ENCODE results near the gene CWH43. TPM values are rescaled to one million over a fixed set of nuclear protein-coding genes. Genes with fewer than 3 reads are reported as not detected.

CWH43 gene
- total and polyA plus RNA-seq, 11 donors: not detected

DNA sequence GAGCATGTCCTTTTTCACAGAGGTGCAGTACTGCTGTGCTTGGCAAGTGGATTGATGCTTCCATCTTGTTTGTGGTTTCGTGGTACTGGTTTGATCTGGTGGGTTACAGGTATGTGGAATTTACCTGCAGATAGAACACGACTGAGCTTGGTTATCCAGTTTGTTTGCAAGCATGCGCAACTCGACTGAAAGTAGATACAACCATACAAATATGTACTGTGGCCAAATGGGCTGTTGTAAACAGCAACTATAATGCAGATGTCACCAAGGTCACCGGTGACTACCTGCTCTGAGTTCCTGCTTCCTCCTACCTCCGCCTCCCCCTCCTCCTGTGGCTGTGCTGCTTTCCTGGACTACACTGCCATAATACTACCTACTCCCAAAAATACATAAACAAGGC, 12.4 kb downstream of the CWH43 start:
- WGBS, 4 donors: 76 to 82% (median 77%) methylated on average over 6 of the region's 6 CpGs
- Histone ChIP-seq H3K36me3 (no peaks in the 10 kb centered on the region), H3K9me3 (peaks cover 0 to 5% (median 0%) of the 10 kb centered on the region in 12 donors), H3K4me1 (no peaks in the 10 kb centered on the region), H3K27ac (no peak overlapping the region), H3K27me3 (peaks cover 0 to 16% (median 0%) of the 10 kb centered on the region in 9 donors), H3K4me3 (no peak overlapping the region)
- no peak for DNase-seq
- no peak for ATAC-seq
- TF ChIP-seq, protein P1, sequence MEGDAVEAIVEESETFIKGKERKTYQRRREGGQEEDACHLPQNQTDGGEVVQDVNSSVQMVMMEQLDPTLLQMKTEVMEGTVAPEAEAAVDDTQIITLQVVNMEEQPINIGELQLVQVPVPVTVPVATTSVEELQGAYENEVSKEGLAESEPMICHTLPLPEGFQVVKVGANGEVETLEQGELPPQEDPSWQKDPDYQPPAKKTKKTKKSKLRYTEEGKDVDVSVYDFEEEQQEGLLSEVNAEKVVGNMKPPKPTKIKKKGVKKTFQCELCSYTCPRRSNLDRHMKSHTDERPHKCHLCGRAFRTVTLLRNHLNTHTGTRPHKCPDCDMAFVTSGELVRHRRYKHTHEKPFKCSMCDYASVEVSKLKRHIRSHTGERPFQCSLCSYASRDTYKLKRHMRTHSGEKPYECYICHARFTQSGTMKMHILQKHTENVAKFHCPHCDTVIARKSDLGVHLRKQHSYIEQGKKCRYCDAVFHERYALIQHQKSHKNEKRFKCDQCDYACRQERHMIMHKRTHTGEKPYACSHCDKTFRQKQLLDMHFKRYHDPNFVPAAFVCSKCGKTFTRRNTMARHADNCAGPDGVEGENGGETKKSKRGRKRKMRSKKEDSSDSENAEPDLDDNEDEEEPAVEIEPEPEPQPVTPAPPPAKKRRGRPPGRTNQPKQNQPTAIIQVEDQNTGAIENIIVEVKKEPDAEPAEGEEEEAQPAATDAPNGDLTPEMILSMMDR (IDR thresholded peaks at IDR 0.05): no peak
- intact Hi-C loops (cut with DNase I): no loop called here

DNA sequence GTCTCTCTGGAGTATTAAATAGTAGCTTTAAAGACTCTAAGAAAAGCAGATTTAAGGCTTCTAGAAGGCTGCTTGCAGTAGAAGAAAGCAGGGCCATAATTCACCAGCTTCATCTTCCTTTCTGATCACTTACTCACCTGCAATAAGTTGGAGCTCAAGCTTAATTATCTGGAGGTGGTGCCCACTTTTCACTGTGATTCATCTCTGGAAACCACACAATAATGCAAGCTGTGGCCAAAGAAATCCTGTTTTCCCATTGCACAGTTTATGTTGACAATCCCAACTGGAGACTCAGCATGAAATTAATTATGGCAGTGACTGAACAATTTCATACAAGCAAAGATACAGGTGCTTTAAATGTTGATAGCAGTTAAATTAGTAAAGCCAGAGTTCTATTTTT, 14.7 kb downstream of the CWH43 start:
- Histone ChIP-seq H3K36me3 (no peaks in the 10 kb centered on the region), H3K9me3 (peaks cover 0 to 5% (median 0%) of the 10 kb centered on the region in 12 donors), H3K27me3 (peaks cover 0 to 16% (median 0%) of the 10 kb centered on the region in 9 donors), H3K4me3 (no peak overlapping the region), H3K4me1 (no peaks in the 10 kb centered on the region), H3K27ac (no peak overlapping the region)
- no peak for ATAC-seq
- intact Hi-C loops (cut with DNase I): no loop called here
- no peak for DNase-seq
- no peak for TF ChIP-seq POLR2A (IDR thresholded peaks at IDR 0.05)
- TF ChIP-seq, protein P1 (IDR thresholded peaks at IDR 0.05): no peak

DNA sequence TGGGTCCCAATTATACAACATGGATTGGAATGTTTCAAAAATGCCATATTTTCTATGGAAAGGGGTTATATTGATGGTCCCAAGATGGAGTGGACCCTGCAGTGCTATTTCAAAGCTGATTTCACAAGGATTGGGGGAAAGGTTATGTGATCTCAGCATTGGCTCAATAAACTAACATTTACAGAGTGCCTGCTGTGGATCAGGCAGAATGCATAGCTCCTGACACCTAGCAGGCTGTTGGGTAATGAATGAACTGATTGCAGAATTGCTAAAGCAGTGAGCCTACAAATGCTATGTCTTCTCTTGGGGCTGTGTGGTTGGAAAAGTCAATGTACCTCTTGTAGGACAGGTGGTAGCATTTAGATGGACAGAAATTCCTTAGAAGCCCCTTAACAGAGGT, 16.9 kb downstream of the CWH43 start:
- no peaks in the 10 kb centered on the region for H3K4me1 ChIP-seq
- ATAC-seq (no peak), DNase-seq (no peak)
- H3K27ac ChIP-seq: no peak overlapping the region
- peaks cover 0 to 5% (median 0%) of the 10 kb centered on the region in 12 donors for H3K9me3 ChIP-seq
- no peaks in the 10 kb centered on the region for H3K36me3 ChIP-seq
- no peak overlapping the region for H3K4me3 ChIP-seq
- intact Hi-C loops (cut with DNase I): no loop called here
- TF ChIP-seq, protein P1 (IDR thresholded peaks at IDR 0.05): no peak
- TF ChIP-seq POLR2A (IDR thresholded peaks at IDR 0.05): no peak
- peaks cover 0 to 16% (median 0%) of the 10 kb centered on the region in 9 donors for H3K27me3 ChIP-seq

DNA sequence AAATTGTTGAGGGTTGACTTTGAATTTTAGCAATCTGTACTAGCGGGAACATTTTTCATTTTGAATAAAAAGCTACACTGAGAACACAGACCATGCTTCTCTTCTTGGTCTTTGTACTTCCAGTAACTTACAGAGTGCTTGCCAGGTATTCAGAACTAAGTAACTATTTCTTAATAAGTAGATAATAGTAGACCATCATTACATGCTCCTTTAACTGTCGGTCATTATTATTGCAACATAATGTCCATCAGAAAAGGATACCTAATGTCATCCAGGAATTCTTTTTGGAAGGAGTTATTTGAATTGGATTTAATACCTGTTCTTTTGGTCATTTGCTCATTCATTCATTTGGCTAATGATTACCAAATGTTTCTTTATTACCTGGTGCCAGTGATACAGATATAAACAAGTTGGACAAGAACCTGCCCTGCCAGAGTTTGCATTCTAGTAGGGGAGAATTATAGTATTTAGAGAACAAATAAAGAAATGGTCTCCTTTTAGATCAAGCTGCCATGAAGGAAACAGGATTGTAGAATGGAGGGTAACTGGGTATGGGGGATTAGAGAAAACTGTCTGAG, 32.7 kb downstream of the CWH43 start:
- Histone ChIP-seq H3K4me1 (no peaks in the 10 kb centered on the region), H3K9me3 (peaks cover 0 to 26% (median 3%) of the 10 kb centered on the region in 12 donors), H3K4me3 (no peak overlapping the region), H3K27ac (no peak overlapping the region), H3K27me3 (no peaks in the 10 kb centered on the region), H3K36me3 (no peaks in the 10 kb centered on the region)
- no peak for ATAC-seq
- no peak for TF ChIP-seq POLR2A (IDR thresholded peaks at IDR 0.05)
- TF ChIP-seq, protein P1 (IDR thresholded peaks at IDR 0.05): no peak
- 82 to 94% (median 91%) methylated on average over 2 of the region's 2 CpGs for WGBS, 4 donors
- DNase-seq: no peak
- intact Hi-C loops (cut with DNase I): no loop called here
